Chondrocyte (in vitro differentiated cells): ENCODE data around the gene PBX3. TPM values are rescaled to one million over a fixed set of nuclear protein-coding genes. Genes with fewer than 3 reads are reported as not detected.

ENCODE experiments used
- DNase-seq: peaks from one replicate; pipeline ENCODE4 v3.0.0; 2021; ENCODE audit warnings: mixed read lengths, low spot score
- H3K27ac Mint-ChIP-seq: one replicate; pipeline ENCODE4 v1.8.0; 2021; ENCODE audit warnings: mild to moderate bottlenecking, moderate library complexity, mixed read lengths; ENCODE audit not compliant: unreplicated experiment
- H3K27me3 Mint-ChIP-seq: 2 replicates; pipeline ENCODE4 v1.8.0; 2021; ENCODE audit warnings: low read depth, mixed read lengths
- H3K36me3 Mint-ChIP-seq: 2 replicates; pipeline ENCODE4 v1.8.0; 2021; ENCODE audit warnings: low read depth, mixed read lengths
- H3K4me1 Mint-ChIP-seq: 2 replicates; pipeline ENCODE4 v1.8.0; 2021; ENCODE audit warnings: low read depth, mild to moderate bottlenecking, mixed read lengths
- H3K4me3 Mint-ChIP-seq: one replicate; pipeline ENCODE4 v1.8.0; 2021; ENCODE audit warnings: mild to moderate bottlenecking, moderate library complexity, mixed read lengths; ENCODE audit not compliant: unreplicated experiment
- H3K9me3 Mint-ChIP-seq: 2 replicates; pipeline ENCODE4 v1.8.0; 2021; ENCODE audit warnings: low read depth, mixed read lengths
- total RNA-seq: library from RNA; stranded (reverse); gene quantifications from 3 replicates; pipeline ENCODE4 v1.2.1, GENCODE V29; 2021
- TF ChIP-seq, protein P1 (sequence below): fragments of 200-600 bp; sonication (generic); IDR thresholded peaks from 2 replicates; pipeline ENCODE4 v1.5.0; 2021; ENCODE audit warnings: antibody characterized with exemption, mild to moderate bottlenecking, moderate library complexity

Gene PBX3
- total RNA-seq, 1 donor from 2014 or later, result 24.1 TPM

GRCh38 chr9:125867751-125868415 is 120.7 kb downstream of the PBX3 start:
- Mint-ChIP-seq H3K4me1 (peaks cover 6% of the 10 kb centered on the region), H3K36me3 (no peaks in the 10 kb centered on the region), H3K27me3 (no peaks in the 10 kb centered on the region), H3K9me3 (no peaks in the 10 kb centered on the region), H3K4me3 (no peak overlapping the region), H3K27ac (no peak overlapping the region)
- DNase-seq, result no peak
- TF ChIP-seq, protein P1, sequence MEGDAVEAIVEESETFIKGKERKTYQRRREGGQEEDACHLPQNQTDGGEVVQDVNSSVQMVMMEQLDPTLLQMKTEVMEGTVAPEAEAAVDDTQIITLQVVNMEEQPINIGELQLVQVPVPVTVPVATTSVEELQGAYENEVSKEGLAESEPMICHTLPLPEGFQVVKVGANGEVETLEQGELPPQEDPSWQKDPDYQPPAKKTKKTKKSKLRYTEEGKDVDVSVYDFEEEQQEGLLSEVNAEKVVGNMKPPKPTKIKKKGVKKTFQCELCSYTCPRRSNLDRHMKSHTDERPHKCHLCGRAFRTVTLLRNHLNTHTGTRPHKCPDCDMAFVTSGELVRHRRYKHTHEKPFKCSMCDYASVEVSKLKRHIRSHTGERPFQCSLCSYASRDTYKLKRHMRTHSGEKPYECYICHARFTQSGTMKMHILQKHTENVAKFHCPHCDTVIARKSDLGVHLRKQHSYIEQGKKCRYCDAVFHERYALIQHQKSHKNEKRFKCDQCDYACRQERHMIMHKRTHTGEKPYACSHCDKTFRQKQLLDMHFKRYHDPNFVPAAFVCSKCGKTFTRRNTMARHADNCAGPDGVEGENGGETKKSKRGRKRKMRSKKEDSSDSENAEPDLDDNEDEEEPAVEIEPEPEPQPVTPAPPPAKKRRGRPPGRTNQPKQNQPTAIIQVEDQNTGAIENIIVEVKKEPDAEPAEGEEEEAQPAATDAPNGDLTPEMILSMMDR, result no peak

GRCh38 chr9:125878164-125878631 is 131.0 kb downstream of the PBX3 start:
- Mint-ChIP-seq H3K36me3 (peaks cover 1% of the 10 kb centered on the region), H3K9me3 (no peaks in the 10 kb centered on the region), H3K4me3 (no peak overlapping the region), H3K4me1 (peaks cover 9% of the 10 kb centered on the region), H3K27me3 (no peaks in the 10 kb centered on the region), H3K27ac (no peak overlapping the region)
- TF ChIP-seq, protein P1, result no peak
- no peak for DNase-seq

DNA sequence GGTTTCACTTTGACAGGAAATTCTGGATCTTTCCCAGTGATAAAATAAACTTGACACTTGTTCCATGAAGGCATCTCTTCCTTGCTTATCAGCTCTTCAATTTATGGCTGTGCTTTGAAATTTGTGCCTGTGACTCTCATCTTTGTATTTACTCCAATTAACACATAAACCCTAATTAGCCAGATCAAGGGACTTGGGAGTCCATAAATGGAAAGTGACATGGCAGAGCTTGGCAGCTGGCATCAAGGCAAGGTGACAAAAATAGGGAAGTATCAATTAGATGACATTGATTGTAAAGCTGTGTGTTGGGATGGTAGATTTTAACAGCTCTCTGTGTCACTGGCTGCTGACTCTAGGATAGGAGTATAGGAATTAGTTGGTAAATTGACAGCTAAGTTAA is 133.9 kb downstream of the PBX3 start:
- TF ChIP-seq, protein P1, result no peak
- no peaks in the 10 kb centered on the region for H3K27me3 Mint-ChIP-seq
- no peak for DNase-seq
- H3K9me3 Mint-ChIP-seq, result no peaks in the 10 kb centered on the region
- peaks cover 1% of the 10 kb centered on the region for H3K36me3 Mint-ChIP-seq
- no peak overlapping the region for H3K4me3 Mint-ChIP-seq
- H3K27ac Mint-ChIP-seq, result no peak overlapping the region
- peaks cover 15% of the 10 kb centered on the region for H3K4me1 Mint-ChIP-seq

- Mint-ChIP-seq H3K9me3 (no peaks in the 10 kb centered on the region), H3K4me3 (no peak overlapping the region), H3K36me3 (no peaks in the 10 kb centered on the region), H3K4me1 (peaks cover 21% of the 10 kb centered on the region), H3K27me3 (no peaks in the 10 kb centered on the region), H3K27ac (no peak overlapping the region)
- DNase-seq, result no peak
- TF ChIP-seq, protein P1, result no peak
Observed at GRCh38 chr9:125883565-125884217, 136.5 kb downstream of the PBX3 start.

- no peaks in the 10 kb centered on the region for H3K9me3 Mint-ChIP-seq
- no peak overlapping the region for H3K27ac Mint-ChIP-seq
- H3K4me3 Mint-ChIP-seq, result no peak overlapping the region
- no peaks in the 10 kb centered on the region for H3K36me3 Mint-ChIP-seq
- DNase-seq, result no peak
- TF ChIP-seq, protein P1, result no peak
- no peaks in the 10 kb centered on the region for H3K27me3 Mint-ChIP-seq
- peaks cover 26% of the 10 kb centered on the region for H3K4me1 Mint-ChIP-seq
Observed at GRCh38 chr9:125884218-125884595, 137.0 kb downstream of the PBX3 start.
